VCaP (cell line): ENCODE measurements around the gene SLC13A2.
A peak's percentile ranks its signal among the peaks of the same experiment; 100 is the strongest.

Experiments
- H3K27ac ChIP-seq: fragments of 450-650 bp; 2 replicates; pipeline ENCODE4 v1.5.1; 2017
- TF ChIP-seq, protein P1 (sequence below): fragments of 450-650 bp; conservative IDR thresholded peaks from 2 replicates; pipeline ENCODE4 v1.5.1; 2017; ENCODE audit warnings: mild to moderate bottlenecking, moderate library complexity

Gene SLC13A2

GRCh38 chr17:28523186-28523585, 49.7 kb downstream of the SLC13A2 start:
- H3K27ac ChIP-seq = no peak overlapping the region; the same call in 1 of the 2 replicates
- TF ChIP-seq, protein P1, sequence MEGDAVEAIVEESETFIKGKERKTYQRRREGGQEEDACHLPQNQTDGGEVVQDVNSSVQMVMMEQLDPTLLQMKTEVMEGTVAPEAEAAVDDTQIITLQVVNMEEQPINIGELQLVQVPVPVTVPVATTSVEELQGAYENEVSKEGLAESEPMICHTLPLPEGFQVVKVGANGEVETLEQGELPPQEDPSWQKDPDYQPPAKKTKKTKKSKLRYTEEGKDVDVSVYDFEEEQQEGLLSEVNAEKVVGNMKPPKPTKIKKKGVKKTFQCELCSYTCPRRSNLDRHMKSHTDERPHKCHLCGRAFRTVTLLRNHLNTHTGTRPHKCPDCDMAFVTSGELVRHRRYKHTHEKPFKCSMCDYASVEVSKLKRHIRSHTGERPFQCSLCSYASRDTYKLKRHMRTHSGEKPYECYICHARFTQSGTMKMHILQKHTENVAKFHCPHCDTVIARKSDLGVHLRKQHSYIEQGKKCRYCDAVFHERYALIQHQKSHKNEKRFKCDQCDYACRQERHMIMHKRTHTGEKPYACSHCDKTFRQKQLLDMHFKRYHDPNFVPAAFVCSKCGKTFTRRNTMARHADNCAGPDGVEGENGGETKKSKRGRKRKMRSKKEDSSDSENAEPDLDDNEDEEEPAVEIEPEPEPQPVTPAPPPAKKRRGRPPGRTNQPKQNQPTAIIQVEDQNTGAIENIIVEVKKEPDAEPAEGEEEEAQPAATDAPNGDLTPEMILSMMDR = no peak

DNA sequence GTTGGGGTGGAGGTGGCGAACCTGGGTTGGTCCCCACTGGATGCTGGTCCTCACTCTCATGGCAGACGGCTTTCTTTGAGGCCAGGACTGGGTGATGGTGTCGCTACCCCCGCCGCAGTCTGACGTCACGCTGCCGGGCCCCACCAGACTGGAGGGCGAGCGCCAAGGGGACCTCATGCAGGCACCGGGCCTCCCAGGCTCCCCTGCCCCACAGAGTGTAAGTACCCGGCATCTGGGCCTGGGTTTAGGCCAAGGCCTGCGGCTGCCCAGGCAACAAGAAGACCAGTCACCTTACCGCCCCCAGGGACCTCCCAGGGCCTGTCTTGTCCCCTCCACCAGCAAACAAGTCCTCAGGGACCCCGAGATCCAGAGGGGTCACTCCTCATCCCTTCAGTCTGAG, 50.4 kb downstream of the SLC13A2 start:
- peak overlapping the region; percentile 86; the same call in 1 of the 2 replicates for H3K27ac ChIP-seq
- TF ChIP-seq, protein P1 = no peak

GRCh38 chr17:28524476-28525424, 51.3 kb downstream of the SLC13A2 start:
- TF ChIP-seq, protein P1 = no peak
- H3K27ac ChIP-seq = peak overlapping the region; percentile 86

- TF ChIP-seq, protein P1 = no peak
- H3K27ac ChIP-seq = peak overlapping the region; percentile 86
These were observed 52.9 kb downstream of the SLC13A2 start for GRCh38 chr17:28526381-28526780.

DNA sequence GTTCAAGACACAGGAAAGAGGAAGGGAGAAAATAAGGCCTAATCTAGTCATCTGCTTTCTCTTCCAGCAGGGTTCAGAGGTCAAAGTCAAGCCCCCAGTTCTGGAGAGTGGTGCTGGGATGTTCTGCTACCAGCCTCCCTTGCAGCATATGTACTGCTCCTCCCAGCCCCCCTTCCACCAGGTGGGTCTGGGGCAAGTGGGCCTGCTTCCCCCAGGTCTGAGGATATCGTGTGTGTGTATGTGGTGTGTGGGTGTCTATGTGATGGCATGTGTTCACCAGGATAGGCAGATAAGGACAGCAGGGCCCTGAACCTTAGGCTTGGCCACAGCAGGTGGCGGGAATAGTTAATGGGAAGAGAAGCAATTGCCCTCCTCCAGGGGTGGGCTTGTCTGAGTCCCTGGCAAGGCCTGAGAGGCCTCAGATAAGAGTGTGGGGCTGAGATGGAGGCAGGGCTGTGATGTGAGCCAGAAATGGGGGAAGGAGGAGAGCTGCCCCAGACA, 53.8 kb downstream of the SLC13A2 start:
- H3K27ac ChIP-seq = peak overlapping the region; percentile 86
- TF ChIP-seq, protein P1 = no peak

GRCh38 chr17:28527859-28528258, 54.4 kb downstream of the SLC13A2 start:
- H3K27ac ChIP-seq = peak overlapping the region; percentile 86
- TF ChIP-seq, protein P1 = no peak

GRCh38 chr17:28528327-28529012, 55.0 kb downstream of the SLC13A2 start:
- TF ChIP-seq, protein P1 = no peak
- H3K27ac ChIP-seq = peak overlapping the region; percentile 86
